ENCODE measurements around the gene ASCL5. TPM values are rescaled to one million over a fixed set of nuclear protein-coding genes. Genes with fewer than 3 reads are reported as not detected.
"Not testable (repeated sequence)": the region's sequence is repeated elsewhere in the genome, so short reads cannot be mapped to it uniquely, and the experiment has no call there.

ASCL5 gene
- total RNA-seq, 1 experiment from 2014 or later = not detected

DNA sequence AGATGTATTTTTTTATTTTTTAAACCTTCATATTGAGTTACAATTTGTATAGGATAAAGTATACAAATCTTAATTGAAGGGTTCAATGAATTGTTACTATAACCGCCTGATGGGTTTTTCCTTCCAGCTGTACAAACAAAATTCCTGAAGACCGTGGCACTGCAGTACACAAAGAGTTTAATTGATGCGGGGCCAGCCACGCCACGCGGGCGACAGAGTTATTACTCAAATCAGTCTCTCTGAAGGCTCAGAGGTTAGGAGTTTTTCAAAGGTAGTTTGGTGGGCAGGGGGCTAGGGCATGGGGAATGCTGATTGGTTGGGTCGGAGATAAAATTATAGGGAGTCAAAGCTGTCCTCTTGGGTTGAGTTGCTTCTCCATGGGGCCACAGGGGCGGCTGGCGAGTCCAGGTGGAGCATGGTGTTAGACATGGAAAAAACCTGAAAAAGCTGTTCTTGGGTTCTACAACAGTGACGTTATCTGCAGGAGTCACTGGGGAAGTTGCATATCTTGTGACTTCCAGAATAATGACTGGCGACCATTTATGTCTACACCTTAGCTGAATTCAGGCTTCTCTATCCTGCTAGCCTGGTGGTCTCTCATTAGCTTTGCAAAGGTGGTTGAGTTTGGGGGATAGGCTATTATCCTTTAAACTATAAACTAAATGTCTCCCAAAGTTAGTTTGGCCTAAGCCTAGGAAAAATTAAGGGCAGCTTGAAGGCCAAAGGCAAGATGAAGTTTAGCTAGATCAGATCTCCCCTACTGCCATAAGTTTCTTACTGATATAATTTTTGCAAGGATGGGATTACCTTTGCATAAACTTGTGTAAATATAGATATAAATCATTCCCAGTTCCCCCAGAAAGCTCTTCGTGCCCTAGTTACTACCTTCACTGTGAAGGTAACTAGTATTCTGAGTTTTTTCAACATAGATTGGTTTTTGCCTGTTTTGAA is 40.3 kb upstream of the ASCL5 start:
- no TSS peak for BruUV-seq (replicated peaks)
- intact Hi-C loops (cut with micrococcal nuclease) = no loop called here
- H3K27ac Mint-ChIP-seq (ENCODE audit: low read depth, unreplicated experiment) = no peak overlapping the region
- H3K4me1 Mint-ChIP-seq (ENCODE audit: insufficient read depth, unreplicated experiment) = peaks cover 15% of the 10 kb centered on the region
- ChIA-PET POLR2A (interaction anchor here (0.7 to 1.6 kb wide), 3 partner anchors 10 to 612 kb away, joined by 3 to 8 read pairs (median 5); partner anchors contain the start of gene TMEM9), CTCF (interaction anchor here (0.7 to 5.1 kb wide), 10 partner anchors 9 to 364 kb away, joined by 3 to 25 read pairs (median 3); partner anchors contain the start of gene TMEM9)
- DNase-seq (ENCODE audit: unreplicated experiment) = no peak
- no peaks in the 10 kb centered on the region for H3K9me3 Mint-ChIP-seq (ENCODE audit: unreplicated experiment)
- H3K27me3 Mint-ChIP-seq (ENCODE audit: insufficient read depth, unreplicated experiment) = no peaks in the 10 kb centered on the region
- no peaks in the 10 kb centered on the region for H3K36me3 Mint-ChIP-seq (ENCODE audit: insufficient read depth, unreplicated experiment)
- TF ChIP-seq, protein P1, sequence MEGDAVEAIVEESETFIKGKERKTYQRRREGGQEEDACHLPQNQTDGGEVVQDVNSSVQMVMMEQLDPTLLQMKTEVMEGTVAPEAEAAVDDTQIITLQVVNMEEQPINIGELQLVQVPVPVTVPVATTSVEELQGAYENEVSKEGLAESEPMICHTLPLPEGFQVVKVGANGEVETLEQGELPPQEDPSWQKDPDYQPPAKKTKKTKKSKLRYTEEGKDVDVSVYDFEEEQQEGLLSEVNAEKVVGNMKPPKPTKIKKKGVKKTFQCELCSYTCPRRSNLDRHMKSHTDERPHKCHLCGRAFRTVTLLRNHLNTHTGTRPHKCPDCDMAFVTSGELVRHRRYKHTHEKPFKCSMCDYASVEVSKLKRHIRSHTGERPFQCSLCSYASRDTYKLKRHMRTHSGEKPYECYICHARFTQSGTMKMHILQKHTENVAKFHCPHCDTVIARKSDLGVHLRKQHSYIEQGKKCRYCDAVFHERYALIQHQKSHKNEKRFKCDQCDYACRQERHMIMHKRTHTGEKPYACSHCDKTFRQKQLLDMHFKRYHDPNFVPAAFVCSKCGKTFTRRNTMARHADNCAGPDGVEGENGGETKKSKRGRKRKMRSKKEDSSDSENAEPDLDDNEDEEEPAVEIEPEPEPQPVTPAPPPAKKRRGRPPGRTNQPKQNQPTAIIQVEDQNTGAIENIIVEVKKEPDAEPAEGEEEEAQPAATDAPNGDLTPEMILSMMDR (IDR thresholded peaks at IDR 0.05; ENCODE audit: unreplicated experiment) = no peak
- H3K4me3 Mint-ChIP-seq (ENCODE audit: unreplicated experiment) = no peak overlapping the region

DNA sequence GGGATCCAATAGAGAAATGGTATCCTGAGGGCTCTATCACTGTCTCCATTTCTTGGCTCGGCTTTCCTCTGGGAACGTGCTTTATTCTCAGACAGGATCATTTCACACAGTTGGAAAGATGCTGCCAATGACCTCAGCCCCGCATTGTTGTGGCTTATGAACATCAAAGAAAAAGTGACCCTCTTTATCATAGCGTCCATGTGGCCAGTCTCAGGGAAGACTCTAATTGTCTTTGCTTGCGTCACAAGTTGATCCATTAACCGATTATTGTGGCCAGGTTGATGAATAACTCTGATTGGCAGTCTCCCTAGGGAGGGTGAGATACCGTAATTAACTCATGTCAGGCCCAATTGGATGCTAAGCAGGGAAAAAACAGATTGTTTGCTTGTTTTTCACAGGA is 37.7 kb upstream of the ASCL5 start:
- DNase-seq (ENCODE audit: unreplicated experiment) = no peak
- Mint-ChIP-seq H3K4me3 (ENCODE audit: unreplicated experiment) (no peak overlapping the region), H3K9me3 (ENCODE audit: unreplicated experiment) (no peaks in the 10 kb centered on the region), H3K36me3 (ENCODE audit: insufficient read depth, unreplicated experiment) (no peaks in the 10 kb centered on the region), H3K4me1 (ENCODE audit: insufficient read depth, unreplicated experiment) (peaks cover 4% of the 10 kb centered on the region), H3K27ac (ENCODE audit: low read depth, unreplicated experiment) (no peak overlapping the region), H3K27me3 (ENCODE audit: insufficient read depth, unreplicated experiment) (no peaks in the 10 kb centered on the region)
- no TSS peak for BruUV-seq (replicated peaks)
- POLR2A ChIA-PET = interaction anchor here (0.6 to 1.2 kb wide), 2 partner anchors 10 to 29 kb away, joined by 3 read pairs; partner anchors contain the start of gene TMEM9
- TF ChIP-seq, protein P1 (IDR thresholded peaks at IDR 0.05; ENCODE audit: unreplicated experiment) = no peak
- intact Hi-C loops (cut with micrococcal nuclease) = no loop called here
- CTCF ChIA-PET = interaction anchor here (0.8 kb wide), 2 partner anchors 148 to 240 kb away, joined by 4 to 10 read pairs; no protein-coding TSS in a partner anchor

DNA sequence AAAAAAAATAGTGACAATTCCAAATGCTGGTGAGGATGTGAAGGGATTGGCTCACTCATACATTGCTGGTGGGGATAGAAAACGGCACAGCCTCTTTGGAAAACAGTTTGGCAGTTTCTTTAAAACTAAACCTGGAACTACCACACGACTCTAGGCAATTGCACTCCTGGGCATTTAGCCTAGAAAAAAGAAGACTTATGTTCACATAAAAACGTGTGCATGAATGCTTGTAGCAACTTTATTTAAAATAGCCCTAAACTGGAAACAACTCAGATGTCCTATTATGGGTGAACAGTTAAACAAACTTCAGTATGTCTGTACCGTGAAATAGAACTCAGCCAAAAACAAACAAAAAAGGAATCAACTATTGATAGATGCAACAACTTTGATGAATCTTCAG is 36.7 kb upstream of the ASCL5 start:
- no peaks in the 10 kb centered on the region for H3K27me3 Mint-ChIP-seq (ENCODE audit: insufficient read depth, unreplicated experiment)
- H3K36me3 Mint-ChIP-seq (ENCODE audit: insufficient read depth, unreplicated experiment) = no peaks in the 10 kb centered on the region
- TF ChIP-seq, protein P1 (IDR thresholded peaks at IDR 0.05; ENCODE audit: unreplicated experiment) = no peak
- intact Hi-C loops (cut with micrococcal nuclease) = no loop called here
- no peak overlapping the region for H3K4me3 Mint-ChIP-seq (ENCODE audit: unreplicated experiment)
- H3K9me3 Mint-ChIP-seq (ENCODE audit: unreplicated experiment) = no peaks in the 10 kb centered on the region
- ChIA-PET POLR2A (interaction anchor here (0.6 to 1.4 kb wide), 5 partner anchors 9 to 399 kb away, joined by 3 to 5 read pairs (median 4); partner anchors contain the start of gene TMEM9), CTCF (interaction anchor here (1.1 kb wide), 1 partner anchor 191 kb away, joined by 3 read pairs; no protein-coding TSS in a partner anchor)
- no peaks in the 10 kb centered on the region for H3K4me1 Mint-ChIP-seq (ENCODE audit: insufficient read depth, unreplicated experiment)
- H3K27ac Mint-ChIP-seq (ENCODE audit: low read depth, unreplicated experiment) = no peak overlapping the region
- BruUV-seq (replicated peaks) = no TSS peak
- DNase-seq (ENCODE audit: unreplicated experiment) = no peak

DNA sequence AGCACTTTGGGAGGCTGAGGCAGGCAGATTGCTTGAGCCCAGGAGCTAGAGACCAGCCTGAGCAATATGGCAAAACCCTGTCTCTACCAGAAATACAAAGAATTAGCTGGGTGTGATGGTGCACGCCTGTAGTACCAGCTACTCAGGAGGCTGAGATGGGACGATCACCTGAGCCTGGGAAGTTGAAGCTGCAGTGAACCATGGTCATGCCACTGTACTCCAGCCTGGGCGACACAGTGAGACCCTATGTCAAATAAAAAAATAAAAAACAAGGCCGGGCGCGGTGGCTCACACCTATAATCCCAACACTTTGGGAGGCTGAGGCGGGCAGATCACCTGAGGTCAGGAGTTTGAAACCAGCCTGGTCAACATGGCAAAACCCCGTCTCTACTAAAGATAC is 36.1 kb upstream of the ASCL5 start:
- intact Hi-C loops (cut with micrococcal nuclease); H3K9me3 Mint-ChIP-seq (ENCODE audit: unreplicated experiment); H3K4me1 Mint-ChIP-seq (ENCODE audit: insufficient read depth, unreplicated experiment); DNase-seq (ENCODE audit: unreplicated experiment); H3K36me3 Mint-ChIP-seq (ENCODE audit: insufficient read depth, unreplicated experiment); H3K27me3 Mint-ChIP-seq (ENCODE audit: insufficient read depth, unreplicated experiment); BruUV-seq (replicated peaks); H3K4me3 Mint-ChIP-seq (ENCODE audit: unreplicated experiment); H3K27ac Mint-ChIP-seq (ENCODE audit: low read depth, unreplicated experiment): not testable (repeated sequence)
- ChIA-PET POLR2A (interaction anchor here (0.8 to 1.4 kb wide), 3 partner anchors 9 to 59 kb away, joined by 3 to 5 read pairs (median 4); partner anchors contain the start of gene TMEM9), CTCF (interaction anchor here (0.7 to 1.4 kb wide), 3 partner anchors 21 to 199 kb away, joined by 3 read pairs; no protein-coding TSS in a partner anchor)
